Duodenal mucosa (tissue), 2 donors: Measurements from ENCODE around the gene CBFA2T3.

Experiments
- H3K27ac ChIP-seq: one replicate; pipeline ENCODE4 v1.7.0; 2013; ENCODE audit warnings: low read depth, low read length
- H3K27me3 ChIP-seq, 2 donors: one replicate each; pipeline ENCODE4 v1.7.0; 2013; ENCODE audit warnings: low read length in 2 of 2, control low read depth in 1 of 2; ENCODE audit not compliant: insufficient read depth in 2 of 2, control insufficient read depth in 1 of 2
- H3K36me3 ChIP-seq, 2 donors: one replicate each; pipeline ENCODE4 v1.7.0; 2013; ENCODE audit warnings: low read length in 2 of 2, control low read depth in 1 of 2; ENCODE audit not compliant: insufficient read depth in 2 of 2, control insufficient read depth in 1 of 2
- H3K4me1 ChIP-seq, 2 donors: one replicate each; pipeline ENCODE4 v1.7.0; 2013; ENCODE audit warnings: low read length in 2 of 2, control low read depth in 1 of 2; ENCODE audit not compliant: insufficient read depth in 2 of 2, control insufficient read depth in 1 of 2
- H3K4me3 ChIP-seq, 2 donors: one replicate each; pipeline ENCODE4 v1.7.0; 2013; ENCODE audit warnings: low read length in 2 of 2, low read depth in 1 of 2
- H3K9ac ChIP-seq, 2 donors: one replicate each; pipeline ENCODE4 v1.7.0; 2013; ENCODE audit warnings: low read length in 2 of 2, low read depth in 1 of 2
- H3K9me3 ChIP-seq, 2 donors: one replicate each; pipeline ENCODE4 v1.7.0; 2013; ENCODE audit warnings: low read length in 2 of 2, control low read depth in 1 of 2; ENCODE audit not compliant: control insufficient read depth in 1 of 2

Gene CBFA2T3

DNA sequence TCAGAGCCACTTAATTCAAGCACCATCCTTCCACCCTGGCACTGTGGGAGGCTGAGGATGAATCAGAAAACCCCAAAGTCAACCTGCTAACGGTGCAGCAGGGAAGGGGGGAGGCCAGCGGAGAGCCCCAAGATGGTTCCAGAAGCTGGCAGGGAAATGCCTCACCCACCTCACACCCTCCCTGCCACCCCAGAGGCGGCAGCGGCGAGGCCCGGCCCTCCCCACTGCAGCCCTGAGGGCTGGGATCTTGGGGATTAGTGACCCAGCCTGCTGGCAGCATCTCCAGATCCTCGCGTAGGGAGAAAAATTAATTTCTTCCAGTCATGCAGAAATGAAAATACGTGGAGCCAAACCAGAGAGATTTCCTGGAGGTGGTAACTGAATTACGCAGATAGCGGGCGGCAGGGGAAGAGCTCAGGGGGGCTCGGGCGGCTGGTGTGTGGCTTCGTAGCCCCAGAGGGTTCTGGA is 38.2 kb downstream of the CBFA2T3 start:
- Histone ChIP-seq H3K9ac (no peak overlapping the region), H3K36me3 (no peaks in the 10 kb centered on the region), H3K4me1 (peaks cover 9 to 41% of the 10 kb centered on the region in 2 donors), H3K9me3 (no peaks in the 10 kb centered on the region), H3K27me3 (peaks cover 17 to 26% of the 10 kb centered on the region in 2 donors), H3K27ac (no peak overlapping the region), H3K4me3 (peak overlapping the region; percentile 50 to 59)

- Histone ChIP-seq H3K27ac (no peak overlapping the region), H3K36me3 (no peaks in the 10 kb centered on the region), H3K4me1 (peaks cover 9 to 41% of the 10 kb centered on the region in 2 donors), H3K9ac (no peak overlapping the region), H3K27me3 (peaks cover 17 to 26% of the 10 kb centered on the region in 2 donors), H3K9me3 (no peaks in the 10 kb centered on the region), H3K4me3 (no peak overlapping the region)
Observed at GRCh38 chr16:88938119-88938776, 38.8 kb downstream of the CBFA2T3 start.

DNA sequence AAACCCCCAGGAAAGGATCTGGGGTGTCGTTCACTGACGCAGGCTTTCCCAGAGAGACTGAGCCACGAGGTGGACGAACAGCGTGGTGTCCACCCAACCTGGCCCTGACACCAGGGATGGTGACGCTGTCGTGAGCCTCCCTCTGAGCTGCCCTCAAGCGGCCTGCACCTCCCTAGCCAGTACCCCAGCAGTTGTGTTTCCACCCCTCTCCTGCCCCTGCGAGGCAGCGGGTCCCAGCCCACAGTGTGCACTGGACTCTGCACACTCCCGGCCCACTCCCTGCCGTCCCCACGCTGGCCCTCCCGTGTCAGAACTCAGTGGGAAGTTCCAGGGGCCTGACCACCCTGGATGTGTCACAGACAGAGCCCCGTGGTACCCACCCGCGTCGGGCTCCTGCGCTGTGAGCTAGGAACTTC is 39.8 kb downstream of the CBFA2T3 start:
- H3K9ac ChIP-seq: no peak overlapping the region
- no peaks in the 10 kb centered on the region for H3K9me3 ChIP-seq
- no peaks in the 10 kb centered on the region for H3K36me3 ChIP-seq
- no peak overlapping the region for H3K4me3 ChIP-seq
- no peak overlapping the region for H3K27ac ChIP-seq
- H3K27me3 ChIP-seq: peaks cover 15 to 26% of the 10 kb centered on the region in 2 donors
- H3K4me1 ChIP-seq: peaks cover 9 to 36% of the 10 kb centered on the region in 2 donors

- Histone ChIP-seq H3K36me3 (no peaks in the 10 kb centered on the region), H3K27me3 (peaks cover 12 to 26% of the 10 kb centered on the region in 2 donors), H3K27ac (no peak overlapping the region), H3K4me3 (no peak overlapping the region), H3K9ac (no peak overlapping the region), H3K9me3 (no peaks in the 10 kb centered on the region), H3K4me1 (peaks cover 9 to 32% of the 10 kb centered on the region in 2 donors)
Observed at GRCh38 chr16:88936556-88937205, 40.3 kb downstream of the CBFA2T3 start.

- Histone ChIP-seq H3K4me1 (peaks cover 9 to 32% of the 10 kb centered on the region in 2 donors), H3K9ac (no peak overlapping the region), H3K27me3 (peaks cover 12 to 26% of the 10 kb centered on the region in 2 donors), H3K9me3 (no peaks in the 10 kb centered on the region), H3K27ac (no peak overlapping the region), H3K36me3 (no peaks in the 10 kb centered on the region), H3K4me3 (no peak overlapping the region)
Observed at GRCh38 chr16:88936008-88936555, 40.9 kb downstream of the CBFA2T3 start.

GRCh38 chr16:88934066-88934667 is 42.8 kb downstream of the CBFA2T3 start:
- Histone ChIP-seq H3K9me3 (no peaks in the 10 kb centered on the region), H3K27ac (no peak overlapping the region), H3K9ac (no peak overlapping the region), H3K36me3 (no peaks in the 10 kb centered on the region), H3K27me3 (peaks cover 4 to 10% of the 10 kb centered on the region in 2 donors), H3K4me1 (peaks cover 9 to 29% of the 10 kb centered on the region in 2 donors), H3K4me3 (no peak overlapping the region)

DNA sequence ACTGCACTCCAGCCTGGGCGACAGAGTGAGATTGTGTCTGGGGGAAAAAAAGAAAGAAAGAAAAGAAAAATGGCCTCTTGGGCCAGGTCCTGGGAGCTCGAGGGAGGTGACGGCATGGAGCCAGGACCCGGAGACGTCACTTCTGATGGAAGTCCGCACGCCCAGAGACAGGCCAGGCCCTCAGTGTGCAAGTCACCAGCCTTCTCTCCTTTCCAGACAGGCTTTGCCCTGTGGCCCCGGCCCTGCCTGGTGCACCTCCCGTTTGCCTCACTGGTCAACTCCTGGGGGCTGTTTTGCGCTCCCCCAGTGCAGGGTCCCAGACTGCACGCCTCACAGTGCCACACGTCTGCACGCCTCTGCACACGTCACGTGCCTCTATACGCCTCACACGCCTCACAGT is 44.1 kb downstream of the CBFA2T3 start:
- no peaks in the 10 kb centered on the region for H3K9me3 ChIP-seq
- peaks cover 4 to 23% of the 10 kb centered on the region in 2 donors for H3K4me1 ChIP-seq
- no peak overlapping the region for H3K27ac ChIP-seq
- no peaks in the 10 kb centered on the region for H3K36me3 ChIP-seq
- no peak overlapping the region for H3K4me3 ChIP-seq
- peaks cover 0 to 2% of the 10 kb centered on the region in 2 donors for H3K27me3 ChIP-seq
- H3K9ac ChIP-seq: no peak overlapping the region

GRCh38 chr16:88931936-88932335 is 45.1 kb downstream of the CBFA2T3 start:
- H3K4me1 ChIP-seq: peaks cover 4 to 13% of the 10 kb centered on the region in 2 donors
- no peaks in the 10 kb centered on the region for H3K9me3 ChIP-seq
- no peak overlapping the region for H3K9ac ChIP-seq
- no peak overlapping the region for H3K27ac ChIP-seq
- no peak overlapping the region for H3K4me3 ChIP-seq
- H3K27me3 ChIP-seq: no peaks in the 10 kb centered on the region
- no peaks in the 10 kb centered on the region for H3K36me3 ChIP-seq

- Histone ChIP-seq H3K4me3 (no peak overlapping the region), H3K27ac (no peak overlapping the region), H3K27me3 (no peaks in the 10 kb centered on the region), H3K36me3 (no peaks in the 10 kb centered on the region), H3K9me3 (no peaks in the 10 kb centered on the region), H3K9ac (no peak overlapping the region), H3K4me1 (peaks cover 0 to 8% of the 10 kb centered on the region in 2 donors)
Observed at GRCh38 chr16:88931373-88931900, 45.6 kb downstream of the CBFA2T3 start.

DNA sequence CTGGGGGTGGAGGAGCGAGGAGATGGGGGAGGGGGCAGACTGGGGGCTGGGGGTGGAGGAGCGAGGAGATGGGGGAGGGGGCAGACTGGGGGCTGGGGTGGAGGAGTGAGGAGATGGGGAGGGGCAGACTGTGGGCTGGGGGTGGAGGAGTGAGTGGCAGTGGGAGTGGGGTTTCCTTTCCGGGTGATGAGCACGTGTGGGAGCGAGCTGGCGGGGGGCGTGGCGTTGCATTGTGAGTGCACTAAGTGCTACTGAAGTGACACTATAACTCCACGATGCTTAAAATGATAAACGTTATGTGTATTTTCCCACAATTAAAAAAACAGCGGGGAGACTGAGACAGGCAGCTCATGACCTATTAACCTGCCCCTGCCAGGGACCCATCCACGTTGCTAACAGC is 46.3 kb downstream of the CBFA2T3 start:
- H3K9ac ChIP-seq: no peak overlapping the region
- H3K9me3 ChIP-seq: no peaks in the 10 kb centered on the region
- H3K36me3 ChIP-seq: no peaks in the 10 kb centered on the region
- H3K4me1 ChIP-seq: peaks cover 0 to 2% of the 10 kb centered on the region in 2 donors
- H3K4me3 ChIP-seq: no peak overlapping the region
- H3K27ac ChIP-seq: no peak overlapping the region
- no peaks in the 10 kb centered on the region for H3K27me3 ChIP-seq
